Trophoblast cell (in vitro differentiated cells and primary cell): ENCODE data around the gene TIMM22.

Experiments used
- DNase-seq, 2 donors: peaks; one replicate each; pipeline ENCODE4 v3.0.0-alpha.2; 2016
- H2AFZ ChIP-seq: 2 replicates; pipeline ENCODE4 v1.6.1; 2013; ENCODE audit warnings: low read length, moderate library complexity, mild to moderate bottlenecking; ENCODE audit not compliant: insufficient read depth, poor library complexity
- H2AK5ac ChIP-seq: 2 replicates; pipeline ENCODE4 v1.6.1; 2013; ENCODE audit warnings: mild to moderate bottlenecking, low read length
- H2BK120ac ChIP-seq: 2 replicates; pipeline ENCODE4 v1.6.1; 2013; ENCODE audit warnings: low read length, mild to moderate bottlenecking, moderate library complexity; ENCODE audit not compliant: insufficient read depth, poor library complexity
- H2BK12ac ChIP-seq: 2 replicates; pipeline ENCODE4 v1.6.1; 2013; ENCODE audit warnings: mild to moderate bottlenecking, low read length, moderate library complexity
- H2BK5ac ChIP-seq: 2 replicates; pipeline ENCODE4 v1.6.1; 2013; ENCODE audit warnings: low read length, low read depth, moderate library complexity, mild to moderate bottlenecking; ENCODE audit not compliant: poor library complexity
- H3K14ac ChIP-seq: 2 replicates; pipeline ENCODE4 v1.6.1; 2013; ENCODE audit warnings: mild to moderate bottlenecking, low read length
- H3K18ac ChIP-seq: 2 replicates; pipeline ENCODE4 v1.6.1; 2013; ENCODE audit warnings: mild to moderate bottlenecking, low read length
- H3K23ac ChIP-seq: 2 replicates; pipeline ENCODE4 v1.6.1; 2013; ENCODE audit warnings: low read length
- H3K27ac ChIP-seq: 2 replicates; pipeline ENCODE4 v1.5.1; 2013; ENCODE audit warnings: low read depth, mild to moderate bottlenecking, inconsistent platforms, low read length, moderate library complexity
- H3K27me3 ChIP-seq: 2 replicates; pipeline ENCODE4 v1.6.1; 2013; ENCODE audit warnings: inconsistent platforms, mild to moderate bottlenecking, low read length, moderate library complexity; ENCODE audit not compliant: insufficient read depth
- H3K36me3 ChIP-seq, 2 experiments: 1 replicate in 1 of 2; 2 replicates in 1 of 2; pipeline ENCODE4 v1.6.1; 2013; ENCODE audit warnings: low read length in 2 of 2, mild to moderate bottlenecking in 2 of 2, moderate library complexity in 1 of 2; ENCODE audit not compliant: insufficient read depth in 2 of 2, control insufficient read depth in 1 of 2
- H3K4ac ChIP-seq: 2 replicates; pipeline ENCODE4 v1.6.1; 2013; ENCODE audit warnings: low read depth, mild to moderate bottlenecking, low read length, moderate library complexity
- H3K4me1 ChIP-seq, 2 experiments: 1 replicate in 1 of 2; 2 replicates in 1 of 2; pipeline ENCODE4 v1.6.1; 2013; ENCODE audit warnings: low read length in 2 of 2, mild to moderate bottlenecking in 2 of 2, moderate library complexity in 1 of 2; ENCODE audit not compliant: insufficient read depth in 2 of 2, control insufficient read depth in 1 of 2
- H3K4me2 ChIP-seq: 2 replicates; pipeline ENCODE4 v1.6.1; 2013; ENCODE audit warnings: inconsistent platforms, mild to moderate bottlenecking, low read length, moderate library complexity
- H3K4me3 ChIP-seq: 2 replicates; pipeline ENCODE4 v1.5.1; 2013; ENCODE audit warnings: mild to moderate bottlenecking, low read depth, low read length, inconsistent platforms
- H3K79me1 ChIP-seq: one replicate; pipeline ENCODE4 v1.6.1; 2013; ENCODE audit warnings: low read length
- H3K79me2 ChIP-seq: 2 replicates; pipeline ENCODE4 v1.6.1; 2013; ENCODE audit warnings: low read length, mild to moderate bottlenecking; ENCODE audit not compliant: control insufficient read depth, insufficient read depth, poor library complexity
- H3K9ac ChIP-seq: 2 replicates; pipeline ENCODE4 v1.6.1; 2013; ENCODE audit warnings: mild to moderate bottlenecking, low read length
- H3K9me3 ChIP-seq: 2 replicates; pipeline ENCODE4 v1.6.1; 2013; ENCODE audit warnings: low read depth, mild to moderate bottlenecking, control low read depth, inconsistent platforms, low read length; ENCODE audit not compliant: insufficient read depth
- H4K12ac ChIP-seq: 2 replicates; pipeline ENCODE4 v1.6.1; 2013; ENCODE audit warnings: low read depth, mild to moderate bottlenecking, low read length, moderate library complexity
- H4K8ac ChIP-seq: 2 replicates; pipeline ENCODE4 v1.6.1; 2013; ENCODE audit warnings: low read depth, mild to moderate bottlenecking, low read length, moderate library complexity
- H4K91ac ChIP-seq: one replicate; pipeline ENCODE4 v1.6.1; 2013; ENCODE audit warnings: low read depth, mild to moderate bottlenecking, low read length, moderate library complexity
- WGBS: extraction: QIAGEN DNeasy Blood & Tissue Kit; methylation state at CpG from one replicate; pipeline ENCODE4 v1.1.7; 2013; ENCODE audit warnings: missing lambda C conversion rate; ENCODE audit not compliant: insufficient read length, insufficient coverage; ENCODE audit errors: extremely low coverage; 5-methylcytosine and 5-hydroxymethylcytosine counted together

Gene TIMM22

DNA sequence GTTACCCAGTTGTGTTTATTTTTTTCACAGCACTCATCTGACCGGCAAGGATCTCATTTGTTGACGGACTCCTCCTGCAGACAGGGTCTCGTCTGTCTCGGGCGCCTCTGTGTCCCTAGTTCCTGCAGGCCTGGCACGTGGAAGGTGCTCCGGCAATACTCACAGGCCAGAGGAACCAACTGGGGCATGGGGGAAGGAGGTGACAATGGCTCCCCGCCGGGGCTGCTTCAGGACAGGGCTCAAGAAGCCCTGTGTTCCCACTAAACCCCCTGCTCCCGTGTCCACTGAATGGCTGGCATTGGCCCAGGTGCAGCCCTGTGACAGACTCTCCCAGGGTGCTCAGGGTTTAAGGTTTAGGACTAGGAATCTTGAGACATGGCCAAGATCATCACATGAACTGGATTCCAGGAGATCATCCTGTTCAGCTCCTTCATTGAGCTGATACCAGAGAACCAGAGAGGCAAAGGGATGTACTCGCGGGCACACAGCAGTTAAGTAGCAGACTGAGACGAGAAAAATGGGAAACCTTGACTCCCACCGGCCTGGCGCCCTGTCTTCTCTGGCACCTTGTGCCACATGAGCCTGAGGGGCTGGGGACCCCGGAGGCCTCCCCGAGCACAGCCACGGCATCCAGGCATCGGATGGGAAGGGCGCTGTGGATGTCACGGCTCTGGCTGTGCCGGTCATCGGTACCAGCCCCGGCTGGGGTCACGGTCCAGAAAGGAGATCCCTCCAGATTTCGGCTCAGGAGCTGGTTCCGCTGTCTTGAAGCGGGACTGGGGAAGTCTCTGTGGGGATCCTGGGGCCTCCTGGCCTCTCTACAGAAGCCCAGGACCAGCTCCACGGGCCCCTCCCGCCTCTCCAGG lies 29.0 kb downstream of the TIMM22 start:
- Histone ChIP-seq H3K4ac (no peak overlapping the region), H3K4me1 (no peaks in the 10 kb centered on the region), H3K4me2 (no peak overlapping the region), H3K9ac (no peak overlapping the region), H3K79me1 (no peaks in the 10 kb centered on the region), H3K23ac (no peak overlapping the region), H3K9me3 (no peaks in the 10 kb centered on the region), H4K12ac (no peak overlapping the region), H3K18ac (no peak overlapping the region), H4K8ac (no peak overlapping the region), H3K27ac (no peak overlapping the region), H3K14ac (no peak overlapping the region), H2AK5ac (no peak overlapping the region), H3K4me3 (no peak overlapping the region), H2BK5ac (no peak overlapping the region), H3K27me3 (peaks cover 1% of the 10 kb centered on the region), H2AFZ (no peak overlapping the region), H3K36me3 (peaks cover 3 to 8% of the 10 kb centered on the region in 2 experiments), H4K91ac (no peak overlapping the region), H2BK120ac (no peak overlapping the region), H2BK12ac (no peak overlapping the region), H3K79me2 (no peaks in the 10 kb centered on the region)
- DNase-seq = no peak
- no CpG with 5 or more reads among the region's 30 CpGs for WGBS

DNA sequence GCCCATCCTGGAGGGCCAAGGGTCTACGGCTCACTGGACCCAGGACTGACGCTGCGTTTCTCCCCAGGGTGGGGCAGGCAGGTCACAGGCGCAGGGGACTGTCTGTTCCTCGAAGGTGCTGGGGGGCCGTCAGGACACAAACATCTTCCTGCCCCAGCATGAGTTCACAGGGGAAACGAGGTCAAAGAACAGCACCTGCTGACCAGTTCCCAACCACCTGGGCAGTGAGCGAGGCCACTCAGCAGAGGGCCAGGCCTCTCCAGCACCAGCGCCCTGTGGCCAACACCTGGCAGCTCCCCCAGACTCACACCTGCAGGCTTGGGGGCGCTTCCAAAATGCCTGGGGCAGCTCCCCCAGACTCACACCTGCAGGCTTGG lies 29.7 kb downstream of the TIMM22 start:
- H3K9me3 ChIP-seq = no peaks in the 10 kb centered on the region
- no peaks in the 10 kb centered on the region for H3K79me2 ChIP-seq
- H2AK5ac ChIP-seq = no peak overlapping the region
- H4K91ac ChIP-seq = no peak overlapping the region
- H3K14ac ChIP-seq = no peak overlapping the region
- no peak overlapping the region for H3K18ac ChIP-seq
- H3K4ac ChIP-seq = no peak overlapping the region
- H2BK5ac ChIP-seq = no peak overlapping the region
- DNase-seq = no peak
- H3K36me3 ChIP-seq = peaks cover 3 to 10% of the 10 kb centered on the region in 2 experiments
- H4K12ac ChIP-seq = no peak overlapping the region
- no peak overlapping the region for H4K8ac ChIP-seq
- H2BK12ac ChIP-seq = no peak overlapping the region
- peaks cover 5% of the 10 kb centered on the region for H3K27me3 ChIP-seq
- WGBS = no CpG with 5 or more reads among the region's 10 CpGs
- no peak overlapping the region for H2AFZ ChIP-seq
- H3K4me1 ChIP-seq = no peaks in the 10 kb centered on the region
- no peak overlapping the region for H3K9ac ChIP-seq
- H2BK120ac ChIP-seq = no peak overlapping the region
- no peak overlapping the region for H3K27ac ChIP-seq
- H3K4me2 ChIP-seq = no peak overlapping the region
- no peak overlapping the region for H3K4me3 ChIP-seq
- no peaks in the 10 kb centered on the region for H3K79me1 ChIP-seq
- no peak overlapping the region for H3K23ac ChIP-seq

DNA sequence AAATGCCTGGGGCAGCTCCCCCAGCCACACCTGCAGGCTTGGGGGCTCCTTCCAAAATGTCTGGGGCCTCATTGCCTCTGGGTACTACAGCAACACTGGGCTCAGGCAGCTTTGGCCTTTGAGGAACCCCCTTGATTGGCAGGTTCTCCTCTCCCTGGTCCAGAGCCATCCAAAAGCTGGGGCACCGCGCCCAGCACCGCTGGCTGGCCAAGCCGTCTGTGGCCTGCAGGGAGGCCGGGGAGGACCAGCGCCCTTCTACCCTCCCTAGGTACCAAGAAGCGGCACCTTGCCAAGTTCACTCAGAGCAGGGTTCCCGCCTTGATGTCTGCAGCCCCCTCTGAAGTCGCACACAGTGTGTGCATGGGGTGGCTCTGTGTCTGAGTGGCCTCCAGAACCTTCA lies 30.1 kb downstream of the TIMM22 start:
- peaks cover 3 to 10% of the 10 kb centered on the region in 2 experiments for H3K36me3 ChIP-seq
- no peak overlapping the region for H2BK5ac ChIP-seq
- no peak overlapping the region for H3K23ac ChIP-seq
- H3K18ac ChIP-seq = no peak overlapping the region
- DNase-seq = no peak
- H2BK120ac ChIP-seq = no peak overlapping the region
- no peak overlapping the region for H3K4ac ChIP-seq
- no peak overlapping the region for H4K12ac ChIP-seq
- no peak overlapping the region for H2BK12ac ChIP-seq
- H3K27me3 ChIP-seq = peaks cover 8% of the 10 kb centered on the region
- no peak overlapping the region for H2AFZ ChIP-seq
- no peaks in the 10 kb centered on the region for H3K4me1 ChIP-seq
- H3K79me2 ChIP-seq = no peaks in the 10 kb centered on the region
- WGBS = no CpG with 5 or more reads among the region's 9 CpGs
- no peak overlapping the region for H3K4me3 ChIP-seq
- no peak overlapping the region for H3K14ac ChIP-seq
- no peak overlapping the region for H3K4me2 ChIP-seq
- H3K27ac ChIP-seq = no peak overlapping the region
- H4K91ac ChIP-seq = no peak overlapping the region
- no peak overlapping the region for H3K9ac ChIP-seq
- H4K8ac ChIP-seq = no peak overlapping the region
- H2AK5ac ChIP-seq = no peak overlapping the region
- H3K79me1 ChIP-seq = no peaks in the 10 kb centered on the region
- no peaks in the 10 kb centered on the region for H3K9me3 ChIP-seq

DNA sequence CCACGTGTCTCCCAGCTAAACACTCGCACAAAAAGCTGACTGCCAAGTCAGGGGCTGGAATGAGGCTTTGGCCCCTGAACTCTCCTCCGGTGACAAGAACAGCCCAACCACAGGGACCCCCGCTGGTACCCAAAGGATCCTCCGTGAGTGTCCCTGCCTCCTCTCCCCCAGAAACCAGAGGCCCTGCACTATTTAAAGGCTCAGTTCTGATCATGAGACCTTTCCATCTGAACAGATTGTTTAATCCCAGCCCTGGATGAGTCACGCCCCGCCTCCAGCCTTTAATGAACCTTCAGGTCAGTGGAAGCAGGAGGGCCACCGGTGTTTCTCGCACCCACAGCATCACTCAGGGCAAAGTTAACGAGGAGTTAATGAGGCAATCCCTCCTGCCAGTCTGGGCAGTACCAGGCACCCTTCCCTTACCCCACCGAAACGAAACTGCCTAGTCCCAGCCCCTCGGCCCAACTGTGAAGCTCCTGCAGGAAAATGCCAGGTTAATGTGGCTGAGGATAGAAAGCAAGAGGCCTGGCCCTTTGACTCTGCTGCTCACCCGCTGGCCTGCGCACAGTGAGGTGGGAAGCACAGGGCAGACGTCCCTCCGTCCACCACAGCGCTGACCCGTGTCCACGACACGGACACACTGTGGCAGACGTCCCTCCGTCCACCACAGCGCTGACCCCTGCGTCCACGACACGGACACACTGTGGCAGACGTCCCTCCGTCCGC lies 32.4 kb downstream of the TIMM22 start:
- H3K27me3 ChIP-seq = peaks cover 12% of the 10 kb centered on the region
- no peak for DNase-seq
- no peak overlapping the region for H2BK5ac ChIP-seq
- no peak overlapping the region for H3K9ac ChIP-seq
- no peak overlapping the region for H3K4me3 ChIP-seq
- WGBS = no CpG with 5 or more reads among the region's 30 CpGs
- H3K14ac ChIP-seq = no peak overlapping the region
- H3K4me1 ChIP-seq = no peaks in the 10 kb centered on the region
- no peak overlapping the region for H2BK120ac ChIP-seq
- H2AK5ac ChIP-seq = no peak overlapping the region
- no peak overlapping the region for H3K4me2 ChIP-seq
- no peak overlapping the region for H3K27ac ChIP-seq
- no peak overlapping the region for H4K8ac ChIP-seq
- H2AFZ ChIP-seq = no peak overlapping the region
- no peak overlapping the region for H2BK12ac ChIP-seq
- H3K79me1 ChIP-seq = no peaks in the 10 kb centered on the region
- no peaks in the 10 kb centered on the region for H3K9me3 ChIP-seq
- H3K36me3 ChIP-seq = peaks cover 10 to 16% of the 10 kb centered on the region in 2 experiments
- H3K23ac ChIP-seq = no peak overlapping the region
- H4K91ac ChIP-seq = no peak overlapping the region
- no peak overlapping the region for H4K12ac ChIP-seq
- H3K79me2 ChIP-seq = no peaks in the 10 kb centered on the region
- no peak overlapping the region for H3K4ac ChIP-seq
- no peak overlapping the region for H3K18ac ChIP-seq
